Neural progenitor cell (in vitro differentiated cells): Measurements from ENCODE around the gene CRYBG3. TPM values are rescaled to one million over a fixed set of nuclear protein-coding genes. Genes with fewer than 3 reads are reported as not detected.
"Not testable (repeated sequence)": the region's sequence is repeated elsewhere in the genome, so short reads cannot be mapped to it uniquely, and the experiment has no call there.

Experiments used
- DNase-seq: peaks from one replicate; pipeline ENCODE4 v3.0.0-alpha.2; 2016; ENCODE audit warnings: low spot score
- H2AFZ ChIP-seq: fragments of 200-600 bp; sonication (generic); replicated peaks from 2 replicates; pipeline ENCODE4 v1.6.1; 2016; ENCODE audit warnings: antibody characterized with exemption
- H3F3A ChIP-seq: fragments of 200-600 bp; sonication (generic); 2 replicates; pipeline ENCODE4 v1.6.1; 2016; ENCODE audit warnings: antibody characterized with exemption, low read depth
- H3K27ac ChIP-seq: fragments of 200-600 bp; sonication (generic); 2 replicates; pipeline ENCODE4 v1.5.1; 2016; ENCODE audit warnings: mild to moderate bottlenecking
- H3K27me3 ChIP-seq: fragments of 200-600 bp; sonication (generic); 2 replicates; pipeline ENCODE4 v1.6.1; 2016; ENCODE audit warnings: mild to moderate bottlenecking, moderate library complexity
- H3K36me3 ChIP-seq: fragments of 200-600 bp; sonication (generic); 2 replicates; pipeline ENCODE4 v1.5.1; 2016
- H3K4me1 ChIP-seq: fragments of 200-600 bp; sonication (generic); 2 replicates; pipeline ENCODE4 v1.6.1; 2016; ENCODE audit warnings: mixed run types
- H3K4me2 ChIP-seq: fragments of 200-600 bp; sonication (generic); 2 replicates; pipeline ENCODE4 v1.6.1; 2016
- H3K4me3 ChIP-seq: fragments of 200-600 bp; sonication (generic); 2 replicates; pipeline ENCODE4 v1.5.1; 2016
- H3K79me2 ChIP-seq: fragments of 200-600 bp; sonication (generic); 2 replicates; pipeline ENCODE4 v1.6.1; 2016; ENCODE audit warnings: low read depth
- H3K9ac ChIP-seq: fragments of 200-600 bp; sonication (generic); 2 replicates; pipeline ENCODE4 v1.6.1; 2016
- H3K9me3 ChIP-seq: fragments of 200-600 bp; sonication (generic); 2 replicates; pipeline ENCODE4 v1.5.1; 2016; ENCODE audit warnings: low read depth
- H4K20me1 ChIP-seq: fragments of 200-600 bp; sonication (generic); 2 replicates; pipeline ENCODE4 v1.6.1; 2016; ENCODE audit warnings: low read depth
- H3K27ac Mint-ChIP-seq: 3 replicates; pipeline ENCODE4 v1.8.0; 2021; ENCODE audit warnings: mixed read lengths
- H3K27me3 Mint-ChIP-seq: 2 replicates; pipeline ENCODE4 v1.8.0; 2022; ENCODE audit warnings: low read depth, mild to moderate bottlenecking, inconsistent platforms, moderate library complexity, mixed read lengths; ENCODE audit not compliant: insufficient read depth
- H3K36me3 Mint-ChIP-seq: 3 replicates; pipeline ENCODE4 v1.8.0; 2021; ENCODE audit warnings: mixed read lengths
- H3K4me1 Mint-ChIP-seq: 3 replicates; pipeline ENCODE4 v1.8.0; 2021; ENCODE audit warnings: mixed read lengths
- H3K4me3 Mint-ChIP-seq: 3 replicates; pipeline ENCODE4 v1.8.0; 2021; ENCODE audit warnings: mild to moderate bottlenecking, moderate library complexity, mixed read lengths
- H3K9me3 Mint-ChIP-seq: 3 replicates; pipeline ENCODE4 v1.8.0; 2020; ENCODE audit warnings: mixed read lengths
- EZH2 ChIP-seq: fragments of 200-600 bp; sonication (generic); IDR thresholded peaks from 2 replicates; pipeline ENCODE4 v1.6.1; 2017; ENCODE audit warnings: antibody characterized with exemption, mild to moderate bottlenecking, moderate library complexity
- EZH2phosphoT487 ChIP-seq: fragments of 200-600 bp; sonication (generic); IDR thresholded peaks from 2 replicates; pipeline ENCODE4 v1.6.1; 2017; ENCODE audit warnings: antibody characterized with exemption
- total RNA-seq: library from RNA; depleted of rRNA; stranded (reverse); fragments of >200 nt; gene quantifications from 2 replicates; pipeline ENCODE4 v1.2.3, GENCODE V29; 2015; ENCODE audit warnings: low replicate concordance
- TF ChIP-seq, protein P1 (sequence below): fragments of 200-600 bp; sonication (generic); IDR thresholded peaks from 2 replicates; pipeline ENCODE4 v1.5.1; 2017; ENCODE audit warnings: antibody characterized with exemption, mild to moderate bottlenecking

The CRYBG3 gene
- total RNA-seq, 1 donor from 2014 or later, result 12.3 TPM

DNA sequence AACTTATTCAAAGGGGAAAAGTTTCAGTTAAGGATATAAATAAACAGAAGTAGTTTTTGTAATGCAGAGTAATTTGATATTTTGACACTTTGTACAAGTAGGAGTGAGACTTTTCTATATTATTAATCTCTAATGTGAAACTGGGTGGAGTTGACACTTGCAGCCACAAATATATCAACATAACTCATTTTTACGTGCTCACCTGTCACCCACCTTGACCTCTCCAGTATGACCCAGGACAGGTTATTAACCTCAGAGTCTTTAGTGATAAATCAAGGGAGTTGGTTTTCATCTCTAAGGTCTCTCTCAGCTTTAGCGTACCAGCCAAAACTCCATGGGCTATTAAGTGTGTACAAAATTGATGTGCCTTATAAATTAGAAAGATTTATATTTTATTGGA, 7.4 kb downstream of the CRYBG3 start:
- H3K36me3 Mint-ChIP-seq, result peaks cover 4% of the 10 kb centered on the region
- H3K4me1 Mint-ChIP-seq, result no peaks in the 10 kb centered on the region
- no peaks in the 10 kb centered on the region for H3K27me3 ChIP-seq
- no peak overlapping the region for H3K4me3 ChIP-seq
- no peak for TF ChIP-seq EZH2phosphoT487
- TF ChIP-seq EZH2, result no peak
- TF ChIP-seq, protein P1, sequence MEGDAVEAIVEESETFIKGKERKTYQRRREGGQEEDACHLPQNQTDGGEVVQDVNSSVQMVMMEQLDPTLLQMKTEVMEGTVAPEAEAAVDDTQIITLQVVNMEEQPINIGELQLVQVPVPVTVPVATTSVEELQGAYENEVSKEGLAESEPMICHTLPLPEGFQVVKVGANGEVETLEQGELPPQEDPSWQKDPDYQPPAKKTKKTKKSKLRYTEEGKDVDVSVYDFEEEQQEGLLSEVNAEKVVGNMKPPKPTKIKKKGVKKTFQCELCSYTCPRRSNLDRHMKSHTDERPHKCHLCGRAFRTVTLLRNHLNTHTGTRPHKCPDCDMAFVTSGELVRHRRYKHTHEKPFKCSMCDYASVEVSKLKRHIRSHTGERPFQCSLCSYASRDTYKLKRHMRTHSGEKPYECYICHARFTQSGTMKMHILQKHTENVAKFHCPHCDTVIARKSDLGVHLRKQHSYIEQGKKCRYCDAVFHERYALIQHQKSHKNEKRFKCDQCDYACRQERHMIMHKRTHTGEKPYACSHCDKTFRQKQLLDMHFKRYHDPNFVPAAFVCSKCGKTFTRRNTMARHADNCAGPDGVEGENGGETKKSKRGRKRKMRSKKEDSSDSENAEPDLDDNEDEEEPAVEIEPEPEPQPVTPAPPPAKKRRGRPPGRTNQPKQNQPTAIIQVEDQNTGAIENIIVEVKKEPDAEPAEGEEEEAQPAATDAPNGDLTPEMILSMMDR, result no peak
- peaks cover 11% of the 10 kb centered on the region for H4K20me1 ChIP-seq
- H3K4me3 Mint-ChIP-seq, result no peak overlapping the region
- no peaks in the 10 kb centered on the region for H3F3A ChIP-seq
- H3K9me3 ChIP-seq, result no peaks in the 10 kb centered on the region
- no peak for DNase-seq
- H2AFZ ChIP-seq, result no peak overlapping the region
- H3K36me3 ChIP-seq, result no peaks in the 10 kb centered on the region
- peaks cover 6% of the 10 kb centered on the region for H3K27me3 Mint-ChIP-seq
- H3K79me2 ChIP-seq, result peaks cover 4% of the 10 kb centered on the region
- peaks cover 2% of the 10 kb centered on the region for H3K9me3 Mint-ChIP-seq
- no peak overlapping the region for H3K27ac Mint-ChIP-seq
- H3K9ac ChIP-seq, result no peak overlapping the region
- no peaks in the 10 kb centered on the region for H3K4me1 ChIP-seq
- no peak overlapping the region for H3K27ac ChIP-seq
- H3K4me2 ChIP-seq, result no peak overlapping the region

- no peaks in the 10 kb centered on the region for H3K4me1 Mint-ChIP-seq
- peaks cover 4% of the 10 kb centered on the region for H3K36me3 Mint-ChIP-seq
- peaks cover 2% of the 10 kb centered on the region for H3K9me3 Mint-ChIP-seq
- no peak overlapping the region for H3K27ac ChIP-seq
- H3K27me3 ChIP-seq, result no peaks in the 10 kb centered on the region
- no peaks in the 10 kb centered on the region for H3K36me3 ChIP-seq
- H3F3A ChIP-seq, result no peaks in the 10 kb centered on the region
- H3K27me3 Mint-ChIP-seq, result peaks cover 5% of the 10 kb centered on the region
- no peaks in the 10 kb centered on the region for H3K4me1 ChIP-seq
- H3K27ac Mint-ChIP-seq, result no peak overlapping the region
- H4K20me1 ChIP-seq, result peaks cover 6% of the 10 kb centered on the region
- TF ChIP-seq, protein P1, result no peak
- no peak for TF ChIP-seq EZH2phosphoT487
- no peak for TF ChIP-seq EZH2
- no peak for DNase-seq
- H3K79me2 ChIP-seq, result peaks cover 4% of the 10 kb centered on the region
- H3K9ac ChIP-seq, result no peak overlapping the region
- H3K4me3 ChIP-seq, result no peak overlapping the region
- no peak overlapping the region for H2AFZ ChIP-seq
- H3K4me3 Mint-ChIP-seq, result no peak overlapping the region
- no peaks in the 10 kb centered on the region for H3K9me3 ChIP-seq
- no peak overlapping the region for H3K4me2 ChIP-seq
These were observed 8.8 kb downstream of the CRYBG3 start for GRCh38 chr3:97830638-97831037.

GRCh38 chr3:97831140-97831539, 9.3 kb downstream of the CRYBG3 start:
- DNase-seq, result no peak
- H3K4me3 ChIP-seq, result no peak overlapping the region
- H2AFZ ChIP-seq, result no peak overlapping the region
- peaks cover 4% of the 10 kb centered on the region for H3K36me3 Mint-ChIP-seq
- no peaks in the 10 kb centered on the region for H3K27me3 ChIP-seq
- H4K20me1 ChIP-seq, result peaks cover 1% of the 10 kb centered on the region
- no peaks in the 10 kb centered on the region for H3K9me3 ChIP-seq
- no peak overlapping the region for H3K27ac ChIP-seq
- H3K9me3 Mint-ChIP-seq, result peaks cover 2% of the 10 kb centered on the region
- H3K79me2 ChIP-seq, result peaks cover 4% of the 10 kb centered on the region
- H3K9ac ChIP-seq, result no peak overlapping the region
- H3F3A ChIP-seq, result no peaks in the 10 kb centered on the region
- no peak overlapping the region for H3K4me2 ChIP-seq
- H3K27ac Mint-ChIP-seq, result no peak overlapping the region
- no peak overlapping the region for H3K4me3 Mint-ChIP-seq
- H3K27me3 Mint-ChIP-seq, result peaks cover 5% of the 10 kb centered on the region
- TF ChIP-seq EZH2phosphoT487 (no peak), EZH2 (no peak)
- TF ChIP-seq, protein P1, result no peak
- H3K4me1 Mint-ChIP-seq, result no peaks in the 10 kb centered on the region
- H3K4me1 ChIP-seq, result no peaks in the 10 kb centered on the region
- no peaks in the 10 kb centered on the region for H3K36me3 ChIP-seq

- H3K4me1 Mint-ChIP-seq, H3K36me3 Mint-ChIP-seq: not testable (repeated sequence)
These were observed 11.4 kb downstream of the CRYBG3 start for GRCh38 chr3:97833184-97833583.

More at GRCh38 chr3:97833184-97833583, 11.4 kb downstream of the CRYBG3 start:
- not testable (repeated sequence) for H3K9me3 ChIP-seq, DNase-seq, H4K20me1 ChIP-seq, H3K4me3 Mint-ChIP-seq, H3K27me3 ChIP-seq, H3K79me2 ChIP-seq, H3F3A ChIP-seq, H3K27ac ChIP-seq, H3K4me1 ChIP-seq, H3K4me2 ChIP-seq, H3K4me3 ChIP-seq, H3K27me3 Mint-ChIP-seq, H3K9ac ChIP-seq, H3K9me3 Mint-ChIP-seq, H3K27ac Mint-ChIP-seq, H3K36me3 ChIP-seq, H2AFZ ChIP-seq
